Osteocyte (in vitro differentiated cells): Measurements from ENCODE around the gene ABL1. TPM values are rescaled to one million over a fixed set of nuclear protein-coding genes. Genes with fewer than 3 reads are reported as not detected.

ENCODE experiments used
- DNase-seq: peaks from one replicate; pipeline ENCODE4 v3.0.0; 2021; ENCODE audit warnings: mixed read lengths; ENCODE audit not compliant: unreplicated experiment; ENCODE audit errors: extremely low spot score
- H3K27ac Mint-ChIP-seq: one replicate; pipeline ENCODE4 v1.8.0; 2021; ENCODE audit warnings: mild to moderate bottlenecking, mixed read lengths; ENCODE audit not compliant: unreplicated experiment
- H3K27me3 Mint-ChIP-seq: one replicate; pipeline ENCODE4 v1.8.0; 2021; ENCODE audit warnings: mixed read lengths; ENCODE audit not compliant: unreplicated experiment
- H3K36me3 Mint-ChIP-seq: one replicate; pipeline ENCODE4 v1.8.0; 2021; ENCODE audit warnings: mixed read lengths; ENCODE audit not compliant: unreplicated experiment
- H3K4me1 Mint-ChIP-seq: one replicate; pipeline ENCODE4 v1.8.0; 2021; ENCODE audit warnings: mixed read lengths; ENCODE audit not compliant: unreplicated experiment
- H3K4me3 Mint-ChIP-seq: one replicate; pipeline ENCODE4 v1.8.0; 2021; ENCODE audit warnings: mild to moderate bottlenecking, moderate library complexity, mixed read lengths; ENCODE audit not compliant: unreplicated experiment
- H3K9me3 Mint-ChIP-seq: one replicate; pipeline ENCODE4 v1.8.0; 2021; ENCODE audit warnings: mixed read lengths; ENCODE audit not compliant: unreplicated experiment
- CTCF ChIP-seq: fragments of 200-600 bp; sonication (generic); IDR thresholded peaks from 2 replicates; pipeline ENCODE4 v1.5.0; 2021; ENCODE audit warnings: antibody characterized with exemption, mild to moderate bottlenecking, moderate library complexity
- total RNA-seq: library from RNA; stranded (reverse); gene quantifications from 2 replicates; pipeline ENCODE4 v1.2.1, GENCODE V29; 2021

The ABL1 gene
- total RNA-seq, 1 donor from 2014 or later = 101 TPM

- H3K27ac Mint-ChIP-seq = no peak overlapping the region
- no peaks in the 10 kb centered on the region for H3K9me3 Mint-ChIP-seq
- TF ChIP-seq CTCF = no peak
- H3K36me3 Mint-ChIP-seq = peaks cover 46% of the 10 kb centered on the region
- no peaks in the 10 kb centered on the region for H3K27me3 Mint-ChIP-seq
- H3K4me1 Mint-ChIP-seq = no peaks in the 10 kb centered on the region
- no peak overlapping the region for H3K4me3 Mint-ChIP-seq
- no peak for DNase-seq
Observed at GRCh38 chr9:130880599-130881220, 45.7 kb downstream of the ABL1 start.

- peaks cover 51% of the 10 kb centered on the region for H3K36me3 Mint-ChIP-seq
- H3K4me1 Mint-ChIP-seq = no peaks in the 10 kb centered on the region
- no peaks in the 10 kb centered on the region for H3K27me3 Mint-ChIP-seq
- no peak for TF ChIP-seq CTCF
- no peak overlapping the region for H3K27ac Mint-ChIP-seq
- DNase-seq = no peak
- H3K4me3 Mint-ChIP-seq = no peak overlapping the region
- no peaks in the 10 kb centered on the region for H3K9me3 Mint-ChIP-seq
Observed at GRCh38 chr9:130881516-130881915, 46.5 kb downstream of the ABL1 start.

GRCh38 chr9:130882696-130883225, 47.7 kb downstream of the ABL1 start:
- no peak overlapping the region for H3K4me3 Mint-ChIP-seq
- DNase-seq = no peak
- H3K9me3 Mint-ChIP-seq = no peaks in the 10 kb centered on the region
- H3K36me3 Mint-ChIP-seq = peaks cover 56% of the 10 kb centered on the region
- no peak overlapping the region for H3K27ac Mint-ChIP-seq
- peaks cover 3% of the 10 kb centered on the region for H3K4me1 Mint-ChIP-seq
- H3K27me3 Mint-ChIP-seq = no peaks in the 10 kb centered on the region
- no peak for TF ChIP-seq CTCF

- no peak for TF ChIP-seq CTCF
- peaks cover 3% of the 10 kb centered on the region for H3K4me1 Mint-ChIP-seq
- no peaks in the 10 kb centered on the region for H3K9me3 Mint-ChIP-seq
- no peak for DNase-seq
- no peak overlapping the region for H3K4me3 Mint-ChIP-seq
- H3K36me3 Mint-ChIP-seq = peaks cover 55% of the 10 kb centered on the region
- no peak overlapping the region for H3K27ac Mint-ChIP-seq
- no peaks in the 10 kb centered on the region for H3K27me3 Mint-ChIP-seq
Observed at GRCh38 chr9:130883479-130883878, 48.4 kb downstream of the ABL1 start.

GRCh38 chr9:130884111-130884531, 49.1 kb downstream of the ABL1 start:
- Mint-ChIP-seq H3K27me3 (no peaks in the 10 kb centered on the region), H3K27ac (no peak overlapping the region), H3K4me3 (no peak overlapping the region), H3K9me3 (no peaks in the 10 kb centered on the region), H3K4me1 (peaks cover 3% of the 10 kb centered on the region), H3K36me3 (peaks cover 53% of the 10 kb centered on the region)
- DNase-seq = no peak
- TF ChIP-seq CTCF = no peak
